Stimulated activated naive CD8-positive, alpha-beta T cell treated with anti-CD3 and anti-CD28 coated beads, Interleukin-15, Interleukin-2, amounts not matched to agents 100 U/mL and 50 U/mL, for 24 hours (primary cell): ENCODE measurements around the gene HECW1.

Experiments used
- ATAC-seq: fragments of 150-1000 bp; cut with Tn5 transposase; one replicate; pipeline ENCODE4 v1.10.0; 2021
- DNase-seq: peaks from one replicate; pipeline ENCODE4 v3.0.0; 2021

HECW1 gene

DNA sequence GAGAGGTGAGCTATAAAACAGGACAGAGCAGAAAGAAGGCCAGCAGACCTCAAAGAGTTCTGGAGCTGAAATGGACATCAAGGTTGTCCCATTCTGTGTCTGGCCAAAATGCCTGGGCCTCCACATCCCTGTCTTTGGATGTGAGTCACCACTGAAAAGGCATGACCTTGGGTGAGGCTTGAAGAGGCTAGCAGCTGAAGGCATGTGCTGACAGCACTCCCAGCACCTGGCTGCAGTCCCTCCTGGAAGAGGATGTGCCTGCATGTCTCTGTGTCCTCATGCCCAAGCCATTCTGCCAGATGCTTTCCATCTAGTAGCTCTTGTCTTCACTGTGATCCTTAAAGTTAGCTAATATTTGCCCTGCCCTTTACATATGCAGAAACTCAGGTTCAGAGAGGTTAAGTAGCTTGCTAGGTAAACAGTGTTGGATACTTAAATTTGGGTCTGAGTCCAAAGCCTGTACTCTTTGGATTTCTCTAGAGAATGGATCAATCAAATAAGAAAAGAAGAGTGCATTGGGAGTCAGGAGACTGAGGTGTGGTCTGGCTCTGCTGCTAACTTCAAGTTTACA, 35.8 kb downstream of the HECW1 start:
- no peak for DNase-seq
- ATAC-seq = no peak

DNA sequence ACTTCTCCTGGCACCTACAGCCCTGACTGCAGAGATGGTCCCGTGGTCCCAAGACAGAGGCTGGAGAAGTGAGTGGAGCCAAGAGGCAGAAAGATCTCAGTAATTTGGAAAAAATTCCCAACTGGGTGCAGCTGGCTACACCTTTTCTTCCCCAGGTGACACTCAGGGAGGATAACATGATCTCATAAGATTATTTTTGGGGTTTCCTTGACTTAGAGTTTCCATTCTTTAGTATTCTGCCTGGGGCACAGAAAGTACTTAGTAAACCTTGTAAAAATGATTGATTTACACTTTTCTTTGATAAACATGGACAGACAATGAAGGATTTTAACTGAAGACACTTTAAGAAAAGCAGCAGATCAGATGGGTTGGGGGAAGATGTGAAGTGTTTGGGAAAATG, 38.6 kb downstream of the HECW1 start:
- no peak for ATAC-seq

DNA sequence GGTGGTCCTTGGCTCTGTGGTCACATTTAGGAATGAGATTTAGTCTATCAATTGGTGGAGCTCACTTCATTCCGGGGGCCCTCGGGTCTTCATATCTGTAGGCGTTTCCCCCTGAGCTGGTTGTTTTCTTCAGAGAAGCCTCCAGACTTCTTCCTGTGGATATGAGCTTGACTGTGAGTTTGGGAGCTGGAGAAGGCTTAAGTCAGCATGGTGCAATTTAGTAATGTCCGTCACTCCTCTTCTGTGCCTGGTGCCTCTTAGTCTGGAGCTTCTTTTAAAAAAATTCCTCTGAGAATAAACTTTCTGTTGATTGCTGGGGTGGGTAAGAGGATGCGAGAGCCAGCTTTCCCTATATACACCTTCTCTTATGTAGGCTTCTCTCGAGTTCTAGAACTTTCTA, 40.2 kb downstream of the HECW1 start:
- no peak for ATAC-seq
- DNase-seq = no peak

More for the DNA sequence above, 38.6 kb downstream of the HECW1 start:
- DNase-seq = no peak

DNA sequence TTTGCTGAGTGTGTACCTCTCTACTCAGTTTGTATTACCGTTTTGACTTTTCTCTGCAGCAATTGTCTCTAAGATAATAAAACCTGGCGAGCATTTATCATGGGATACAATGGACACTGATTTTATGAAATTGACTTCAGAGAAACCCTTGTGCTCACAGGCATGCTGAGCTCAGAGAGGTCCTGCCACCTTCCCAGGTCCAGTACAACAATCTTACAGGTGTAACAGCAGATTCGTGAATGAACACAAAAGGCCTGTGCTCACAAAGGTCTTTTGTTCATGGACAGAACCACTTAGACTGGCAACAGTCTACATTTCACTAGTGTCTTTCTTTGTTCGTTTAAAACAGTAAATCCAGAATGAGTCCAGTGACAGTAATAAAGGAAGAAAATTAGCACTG, 43.2 kb downstream of the HECW1 start:
- ATAC-seq = no peak

DNA sequence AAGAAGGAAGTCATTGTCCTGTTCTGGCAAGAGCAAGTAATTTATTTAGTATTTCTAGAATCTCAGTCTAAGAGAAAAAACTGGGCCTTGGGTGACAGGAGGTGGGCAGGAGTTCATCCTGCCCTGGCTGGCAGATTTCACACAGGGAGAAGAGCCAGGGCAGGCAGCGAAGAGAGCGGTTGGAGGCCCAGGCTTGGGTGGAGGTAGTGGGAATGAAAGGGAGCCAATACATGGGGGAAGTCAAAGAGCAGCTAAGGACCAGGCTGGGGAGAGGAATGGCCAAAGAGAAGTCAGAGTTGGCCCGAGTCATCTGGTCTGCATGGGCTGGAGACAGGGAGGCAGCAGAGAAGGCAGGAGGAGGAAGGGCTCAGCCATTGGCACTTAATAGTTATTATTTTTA, 51.4 kb downstream of the HECW1 start:
- ATAC-seq (no peak), DNase-seq (no peak)

More for the DNA sequence above, 43.2 kb downstream of the HECW1 start:
- DNase-seq = no peak

DNA sequence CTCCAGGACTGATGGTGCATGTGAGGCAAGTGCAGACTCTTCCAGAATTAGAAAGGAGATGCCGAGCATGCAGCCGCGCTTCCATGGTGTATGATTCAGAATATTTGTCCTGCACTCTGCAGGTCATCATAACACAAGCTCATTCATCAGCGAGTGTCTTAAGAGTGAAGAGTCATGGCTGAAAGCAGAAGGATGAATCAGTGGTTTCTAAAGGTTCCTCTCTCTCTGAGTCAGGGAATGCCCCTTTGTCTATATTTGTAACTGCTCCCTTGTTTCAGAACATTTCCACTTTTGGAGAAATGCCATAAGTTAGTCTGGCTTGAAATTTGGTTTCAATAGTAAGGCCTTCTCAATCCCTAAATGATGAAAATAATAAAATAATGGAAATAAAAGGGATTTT, 52.3 kb downstream of the HECW1 start:
- no peak for DNase-seq
- ATAC-seq = no peak

DNA sequence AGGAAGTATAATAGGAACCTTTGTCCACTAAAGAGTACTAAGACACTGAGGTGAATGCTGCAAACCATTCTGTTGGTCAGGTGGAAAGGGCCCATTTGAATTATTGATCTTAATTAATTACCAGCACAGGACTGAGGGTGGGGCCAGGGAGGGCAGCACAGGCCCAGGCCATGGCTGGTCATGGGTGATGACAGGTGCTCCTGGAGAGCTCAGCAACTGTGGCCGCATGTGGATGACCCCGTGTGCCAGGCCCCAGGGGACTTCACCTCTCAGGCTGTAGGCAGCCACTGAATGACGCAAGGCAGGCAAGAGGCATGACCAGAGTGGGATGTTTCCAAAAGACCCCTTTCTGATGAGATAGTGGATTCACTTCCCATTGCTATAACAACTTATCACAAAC, 54.2 kb downstream of the HECW1 start:
- DNase-seq = no peak
- no peak for ATAC-seq

DNA sequence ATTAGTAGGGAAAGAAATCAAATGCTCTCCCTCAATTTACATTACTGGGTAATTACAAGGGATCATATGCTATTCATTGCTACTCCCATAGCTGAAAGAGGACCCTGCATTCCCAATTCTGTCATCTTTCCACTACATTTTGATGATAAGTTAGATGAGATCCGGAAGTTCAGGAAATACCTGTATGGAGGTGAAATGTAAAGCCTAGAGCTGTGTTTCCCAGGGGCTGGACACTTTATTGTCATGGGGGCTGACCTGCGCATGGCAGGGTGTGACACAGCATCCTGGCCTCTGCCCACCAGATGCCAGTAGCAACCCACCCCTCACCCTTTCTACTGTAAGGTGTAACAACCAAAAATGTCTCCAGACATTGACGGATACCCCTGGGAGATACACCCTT, 56.6 kb downstream of the HECW1 start:
- ATAC-seq = no peak

DNA sequence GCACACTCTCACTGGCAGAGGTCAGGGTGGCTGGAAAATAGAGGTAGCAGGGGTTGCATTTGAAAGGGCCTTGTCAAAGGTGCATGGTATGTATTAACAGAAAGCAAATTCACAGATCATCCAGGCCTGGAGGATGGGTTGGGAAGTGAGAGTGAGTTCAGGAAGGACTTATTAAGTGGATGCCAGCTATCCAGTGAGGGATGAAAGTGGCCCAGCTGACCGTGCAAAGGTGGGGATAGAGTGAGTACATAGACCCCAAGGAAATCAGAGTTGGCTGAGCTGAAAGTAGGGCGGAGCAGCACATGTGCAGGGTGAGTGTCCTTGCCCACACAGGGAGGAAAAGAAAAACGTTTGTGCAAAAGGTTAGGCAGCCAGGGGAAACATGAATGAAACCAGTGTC, 58.1 kb downstream of the HECW1 start:
- DNase-seq (no peak), ATAC-seq (no peak)

More for the DNA sequence above, 56.6 kb downstream of the HECW1 start:
- no peak for DNase-seq

DNA sequence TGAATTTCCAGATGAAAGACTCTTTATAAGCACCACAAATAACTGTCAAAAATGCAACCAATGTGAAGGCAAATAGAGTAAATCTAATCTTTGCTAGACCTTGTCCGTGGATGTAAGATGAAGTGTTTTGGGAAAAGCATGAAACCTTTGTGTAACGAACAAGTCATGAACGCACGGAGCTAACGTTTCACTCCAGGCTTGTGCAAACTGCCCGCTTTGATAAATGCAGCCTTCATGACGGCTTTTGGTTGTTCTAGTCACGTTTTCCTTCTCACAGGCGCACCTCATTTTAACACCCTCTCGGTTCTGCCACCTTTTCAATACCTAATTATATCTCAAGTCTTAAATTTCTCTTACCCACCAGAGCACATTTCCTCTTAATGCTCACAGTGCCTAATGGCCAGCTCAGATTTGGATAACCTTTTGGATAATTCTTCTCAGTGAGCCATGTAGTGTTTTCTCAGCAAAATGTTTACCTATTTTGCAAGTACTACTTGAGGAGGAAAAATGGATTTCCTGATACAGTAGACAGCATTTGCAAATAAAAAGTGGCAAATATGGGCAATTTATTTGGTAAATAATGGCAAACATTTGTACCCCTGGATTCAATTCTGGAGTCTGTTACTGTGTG, 63.2 kb downstream of the HECW1 start:
- DNase-seq = no peak
- no peak for ATAC-seq

DNA sequence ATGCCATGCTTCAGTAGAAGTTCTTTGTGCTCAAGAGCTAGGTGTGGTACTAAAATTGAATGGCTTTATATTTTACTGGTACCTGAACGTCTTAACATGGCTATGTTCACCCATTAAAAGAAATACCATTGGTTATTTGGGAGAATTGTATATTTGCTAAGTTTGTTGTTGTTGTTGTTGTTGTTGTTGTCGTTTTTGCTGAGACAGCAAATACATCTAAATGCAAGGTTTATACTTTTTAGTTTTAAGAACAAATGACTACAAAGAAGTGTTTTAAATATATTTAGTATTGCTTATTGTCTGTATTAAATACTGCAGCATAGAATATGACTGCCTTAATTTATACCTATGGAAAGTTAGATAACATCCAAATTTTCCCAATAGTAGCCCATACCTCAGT, 66.9 kb downstream of the HECW1 start:
- ATAC-seq = no peak
- DNase-seq = no peak

DNA sequence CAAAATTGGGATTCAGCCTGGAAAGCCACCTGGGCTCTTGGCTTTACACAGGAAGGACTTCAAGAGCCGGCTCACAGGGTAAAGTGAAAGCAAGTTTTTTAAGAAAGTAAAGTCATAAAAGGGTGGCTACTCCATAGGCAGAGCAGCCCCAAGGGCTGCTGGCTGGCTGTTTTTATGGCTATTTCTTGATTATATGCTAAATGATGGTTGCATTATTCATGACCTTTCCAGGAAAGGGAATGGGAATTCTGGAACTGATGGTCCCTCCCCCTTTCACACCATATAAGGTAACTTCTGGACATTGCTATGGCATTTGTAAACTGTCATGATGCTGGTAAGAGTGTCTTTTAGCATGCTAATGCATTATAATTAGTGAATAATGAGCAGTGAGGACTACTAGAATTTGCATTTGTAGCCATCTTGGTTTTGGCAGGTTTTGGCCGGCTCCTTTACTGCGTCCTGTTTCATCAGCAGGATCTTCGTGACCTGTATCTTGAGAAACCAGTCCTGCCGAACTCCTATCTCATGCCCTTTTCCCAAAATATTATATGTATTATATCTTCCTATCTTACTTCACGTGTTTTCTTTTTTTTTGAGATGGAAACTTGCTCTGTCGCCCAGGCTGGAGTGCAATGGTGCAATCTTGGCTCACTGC, 80.5 kb downstream of the HECW1 start:
- ATAC-seq (no peak), DNase-seq (no peak)

DNA sequence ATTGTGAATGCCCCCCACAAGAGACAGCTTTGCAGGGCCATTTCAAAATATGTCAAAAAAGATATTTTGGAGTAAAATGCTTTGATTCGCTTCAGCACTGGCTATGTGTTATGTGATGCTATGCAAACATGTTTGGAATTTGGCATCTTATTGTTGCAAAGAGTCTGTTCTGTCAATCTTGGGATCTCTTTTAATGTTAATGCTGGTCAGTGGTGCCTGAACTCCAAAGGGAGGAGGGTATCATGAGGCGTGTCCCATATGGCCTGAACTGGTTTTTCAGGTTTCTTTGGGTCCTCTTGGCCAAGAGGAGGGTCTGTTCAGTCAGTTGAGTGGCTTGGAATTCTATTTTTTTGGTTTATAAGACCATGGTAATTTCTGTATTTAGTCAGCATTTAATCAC, 81.4 kb downstream of the HECW1 start:
- ATAC-seq (no peak), DNase-seq (no peak)

DNA sequence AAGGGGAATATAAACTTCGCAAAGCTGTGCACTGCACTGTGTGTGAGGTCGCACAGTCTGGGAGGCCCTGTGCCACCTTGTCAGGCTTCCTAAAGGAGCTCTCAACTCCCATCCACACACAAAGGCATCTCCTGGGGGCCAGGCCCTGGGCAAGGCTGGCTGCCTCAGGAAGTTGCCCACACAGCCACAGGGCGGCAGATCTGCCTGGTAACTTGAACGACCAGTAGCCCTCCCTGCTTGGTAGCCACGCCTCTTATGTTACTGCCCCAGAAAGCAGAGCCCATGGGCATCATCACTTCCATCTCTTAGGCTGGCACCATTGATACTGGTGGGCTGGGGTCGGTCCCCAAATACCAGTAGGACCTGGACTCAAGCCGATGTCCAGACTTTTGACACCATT, 82.8 kb downstream of the HECW1 start:
- DNase-seq = no peak
- ATAC-seq = no peak

DNA sequence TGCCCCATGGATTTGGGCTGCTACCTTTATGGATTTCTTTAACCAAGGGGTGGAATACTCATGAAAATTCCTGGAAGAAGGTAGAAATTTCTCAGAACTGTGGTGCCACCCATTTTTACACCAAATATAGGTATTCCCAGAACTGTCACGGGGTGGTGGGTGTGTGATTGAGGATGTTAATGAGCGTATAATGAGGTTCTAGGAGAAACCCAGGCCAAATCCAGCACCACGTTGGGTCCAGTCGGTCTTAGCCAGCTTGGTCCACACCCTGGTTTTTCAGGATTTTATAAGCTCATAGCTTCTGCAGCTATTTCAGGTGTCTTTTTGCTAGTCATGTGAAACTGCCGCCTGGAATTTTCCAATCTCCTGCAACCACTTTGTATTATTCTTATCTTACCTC, 83.3 kb downstream of the HECW1 start:
- DNase-seq (no peak), ATAC-seq (no peak)

DNA sequence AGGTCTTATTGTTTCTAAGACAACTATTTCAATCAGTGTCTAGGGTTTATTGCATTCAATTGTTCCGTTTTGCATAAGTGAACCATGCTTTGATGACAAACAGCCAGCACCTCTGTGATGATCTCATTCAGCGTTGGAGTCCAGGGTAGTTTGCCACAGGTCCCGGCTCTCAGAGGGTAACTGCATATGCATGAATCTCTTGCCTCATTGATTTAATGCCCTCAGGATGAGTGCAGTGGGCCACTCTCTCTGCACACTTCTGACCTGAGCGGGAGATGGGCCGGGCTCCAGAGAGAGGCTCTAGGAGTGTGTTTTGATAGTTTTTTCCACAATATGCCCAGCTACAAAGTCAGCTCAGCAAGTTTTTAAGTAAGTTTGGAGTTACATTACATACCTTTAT, 83.9 kb downstream of the HECW1 start:
- no peak for ATAC-seq

DNA sequence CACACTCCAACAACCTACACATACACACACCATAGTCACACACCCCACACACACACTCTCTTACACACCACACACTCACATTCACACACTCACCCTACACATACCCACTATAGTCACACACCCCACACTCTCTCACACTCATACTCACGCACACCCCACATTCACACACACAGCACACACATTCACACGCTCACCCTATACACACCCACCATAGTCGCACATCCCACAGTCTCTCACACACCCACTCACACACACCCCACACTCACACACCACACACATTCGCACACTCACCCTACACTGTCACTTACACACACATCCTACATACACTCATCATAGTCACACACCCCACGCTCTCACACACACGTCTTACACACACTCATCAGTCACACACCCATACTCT, 85.6 kb downstream of the HECW1 start:
- ATAC-seq = no peak
- no peak for DNase-seq

More for the DNA sequence above, 83.9 kb downstream of the HECW1 start:
- no peak for DNase-seq

DNA sequence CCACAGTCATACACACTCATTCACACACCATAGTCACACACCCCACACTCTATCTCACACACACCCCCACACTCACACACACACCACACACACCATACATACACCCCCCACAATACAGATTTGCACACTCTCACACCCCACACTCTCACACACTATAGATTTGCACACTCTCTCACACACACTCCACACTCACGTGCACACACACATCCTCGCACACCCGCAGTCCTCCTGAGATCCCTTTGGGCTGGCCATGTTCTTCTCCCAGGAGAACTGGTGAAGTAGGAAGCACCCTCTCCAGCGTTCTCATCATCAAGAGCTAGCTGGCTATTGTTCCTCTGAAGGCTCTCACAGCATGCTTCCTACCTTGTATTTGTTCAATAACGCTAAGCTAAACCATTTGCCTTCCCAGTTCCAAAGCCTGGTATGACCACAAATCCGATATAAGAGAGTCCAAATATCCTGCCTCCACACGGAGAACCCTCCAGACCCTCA, 86.2 kb downstream of the HECW1 start:
- no peak for DNase-seq
- ATAC-seq = no peak

DNA sequence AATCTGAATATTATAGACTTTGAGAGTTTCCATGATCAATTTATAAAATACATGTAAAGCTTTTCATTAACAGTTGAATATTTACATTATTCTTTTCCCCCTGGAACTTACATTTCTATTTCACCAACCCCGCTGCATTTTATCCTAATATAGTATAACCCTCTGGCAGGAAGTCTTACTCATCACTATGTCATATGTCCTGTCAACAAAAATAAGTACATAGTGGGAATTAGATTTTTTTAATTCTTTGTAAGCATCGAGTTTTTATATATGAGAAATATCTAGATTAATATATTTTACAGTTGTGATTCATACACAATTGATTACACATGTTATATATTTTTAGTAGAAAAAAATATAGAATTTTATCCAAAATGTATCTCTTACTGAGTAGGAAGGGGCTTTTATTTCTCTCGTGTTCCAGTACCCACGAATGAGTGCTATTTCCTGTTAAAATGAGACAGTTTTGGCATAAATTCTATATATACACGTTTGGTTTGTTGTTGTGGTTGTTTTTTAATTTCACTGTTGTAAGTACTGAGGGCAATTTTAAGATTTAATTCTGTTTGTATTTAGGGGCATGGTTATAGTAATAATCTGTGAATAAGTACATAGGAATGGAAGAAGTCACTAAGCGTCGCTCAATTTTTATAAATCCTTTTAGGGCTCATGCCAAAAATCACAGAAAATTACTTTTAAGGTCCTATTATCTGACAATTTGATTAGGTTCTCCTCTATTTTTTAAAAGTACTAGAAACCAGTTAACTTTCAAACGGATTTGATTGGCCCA, 87.1 kb downstream of the HECW1 start:
- DNase-seq (no peak), ATAC-seq (no peak)

DNA sequence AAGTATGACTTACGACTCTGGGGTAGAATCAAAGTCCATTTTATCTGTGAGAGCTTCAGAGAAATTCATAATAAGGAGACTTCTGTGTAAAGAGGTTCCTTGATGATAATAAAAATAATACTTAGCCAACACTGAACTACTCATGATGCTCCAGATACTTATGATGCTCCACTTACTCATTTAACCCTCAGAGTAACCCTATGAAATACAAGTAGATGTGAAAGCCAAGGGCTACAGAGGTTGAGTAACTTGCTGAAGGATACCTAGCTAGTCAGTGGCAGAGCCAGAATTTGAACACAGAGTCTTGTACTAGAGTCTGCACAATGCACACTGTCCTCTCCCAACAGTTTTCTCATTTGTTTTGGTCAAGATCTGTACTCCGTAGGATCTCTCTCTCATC, 89.5 kb downstream of the HECW1 start:
- DNase-seq (no peak), ATAC-seq (no peak)

DNA sequence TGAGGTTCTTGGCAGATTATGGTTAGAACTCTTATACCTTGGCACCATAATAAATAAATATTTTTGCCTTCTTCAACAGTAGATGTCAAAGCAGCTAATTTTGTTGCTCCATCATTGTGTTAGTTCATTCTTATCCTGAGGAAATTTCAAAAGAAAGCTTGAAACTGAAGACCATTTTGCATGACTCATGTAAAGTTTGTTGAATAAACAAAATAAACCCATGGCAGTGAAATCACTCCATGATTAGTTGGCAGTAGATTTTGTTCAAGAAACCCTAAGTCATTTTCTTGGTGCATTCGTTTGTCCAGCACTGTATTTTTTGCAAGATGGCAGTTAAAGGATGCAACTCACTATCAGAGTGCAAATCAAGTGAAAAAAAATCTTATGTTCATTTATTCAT, 91.6 kb downstream of the HECW1 start:
- DNase-seq = no peak
- no peak for ATAC-seq

DNA sequence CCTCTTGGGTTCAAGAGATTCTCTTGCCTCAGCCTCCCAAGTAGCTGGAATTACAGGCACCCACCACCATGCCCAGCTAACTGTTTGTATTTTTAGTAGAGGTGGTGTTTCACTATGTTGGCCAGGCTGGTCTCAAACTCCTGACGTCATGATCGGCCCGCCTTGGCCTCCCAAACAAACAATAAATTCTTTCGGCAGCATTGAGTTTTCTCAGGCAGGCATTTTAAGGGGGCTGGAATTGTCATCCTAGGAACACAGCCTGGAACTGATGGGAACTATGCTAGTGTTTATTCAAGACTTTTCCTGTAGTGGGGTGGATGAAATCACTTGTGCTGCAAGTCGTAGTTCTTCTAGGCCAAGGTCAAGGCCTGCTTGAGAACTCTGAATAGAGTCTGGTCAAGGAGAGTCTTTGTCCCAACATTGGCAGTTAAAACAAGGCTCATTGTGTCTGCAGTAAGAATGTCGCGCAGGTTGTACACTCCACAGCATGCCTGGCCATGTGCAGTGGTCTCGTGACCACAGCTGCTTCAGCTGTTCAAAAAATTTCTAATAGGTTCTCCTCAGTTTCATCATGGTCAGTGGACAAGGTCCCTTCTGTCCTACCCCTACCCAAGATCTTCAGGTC, 92.8 kb downstream of the HECW1 start:
- DNase-seq (no peak), ATAC-seq (no peak)

DNA sequence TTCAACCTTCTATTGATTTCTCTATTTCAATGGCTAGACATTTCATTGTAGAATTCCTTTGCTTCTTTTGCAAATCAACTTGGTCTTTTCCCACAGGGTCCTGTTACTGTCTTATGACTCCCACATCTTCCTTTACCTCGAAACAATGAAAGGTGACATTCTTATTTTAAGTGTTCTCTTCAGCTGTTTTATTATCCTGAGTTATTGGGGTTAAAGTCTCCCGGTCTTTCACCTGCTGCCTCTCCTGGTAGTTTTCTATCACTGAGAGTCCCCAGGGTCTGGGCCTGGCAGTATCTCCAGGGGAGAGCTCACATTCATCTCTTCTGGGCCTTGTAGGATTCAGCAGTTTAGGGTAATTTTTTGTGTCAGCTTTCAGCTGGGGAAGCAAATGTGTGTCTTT, 95.8 kb downstream of the HECW1 start:
- ATAC-seq (no peak), DNase-seq (no peak)
